Glutamatergic neuron (in vitro differentiated cells): ENCODE measurements around the gene AGAP1. TPM values are rescaled to one million over a fixed set of nuclear protein-coding genes. Genes with fewer than 3 reads are reported as not detected.
A peak's percentile ranks its signal among the peaks of the same experiment; 100 is the strongest.

Source experiments
- DNase-seq: peaks from one replicate; pipeline ENCODE4 v3.0.0; 2022
- H3K27ac Mint-ChIP-seq: one replicate; pipeline ENCODE4 v1.8.0; 2020; ENCODE audit warnings: mild to moderate bottlenecking, mixed read lengths, inconsistent platforms; ENCODE audit not compliant: unreplicated experiment
- H3K27me3 Mint-ChIP-seq: one replicate; pipeline ENCODE4 v1.8.0; 2020; ENCODE audit warnings: mild to moderate bottlenecking, moderate library complexity, mixed read lengths, inconsistent platforms; ENCODE audit not compliant: unreplicated experiment
- H3K36me3 Mint-ChIP-seq: one replicate; pipeline ENCODE4 v1.8.0; 2020; ENCODE audit warnings: mild to moderate bottlenecking, mixed read lengths, inconsistent platforms; ENCODE audit not compliant: unreplicated experiment
- H3K4me1 Mint-ChIP-seq: one replicate; pipeline ENCODE4 v1.8.0; 2020; ENCODE audit warnings: mild to moderate bottlenecking, low read depth, mixed read lengths, inconsistent platforms; ENCODE audit not compliant: unreplicated experiment
- H3K4me3 Mint-ChIP-seq: one replicate; pipeline ENCODE4 v1.8.0; 2020; ENCODE audit warnings: mild to moderate bottlenecking, mixed read lengths, inconsistent platforms; ENCODE audit not compliant: unreplicated experiment
- H3K9me3 Mint-ChIP-seq: one replicate; pipeline ENCODE4 v1.8.0; 2020; ENCODE audit warnings: mild to moderate bottlenecking, moderate library complexity, mixed read lengths, inconsistent platforms; ENCODE audit not compliant: unreplicated experiment
- total RNA-seq: library from RNA; stranded (reverse); fragmentation: NEBNext Ultra II Directional; extraction: Animal tissue kit (Norgen Biotek cat#: 25700); gene quantifications from one replicate; pipeline ENCODE4 v1.2.1, GENCODE V29; 2021; ENCODE audit not compliant: unreplicated experiment
- TF ChIP-seq, protein P1 (sequence below): fragments of 200-600 bp; sonication (generic); IDR thresholded peaks from one replicate; pipeline ENCODE4 v1.5.0; 2021; ENCODE audit not compliant: partially characterized antibody, unreplicated experiment

The AGAP1 gene
- total RNA-seq, 1 donor from 2014 or later: 153 TPM

DNA sequence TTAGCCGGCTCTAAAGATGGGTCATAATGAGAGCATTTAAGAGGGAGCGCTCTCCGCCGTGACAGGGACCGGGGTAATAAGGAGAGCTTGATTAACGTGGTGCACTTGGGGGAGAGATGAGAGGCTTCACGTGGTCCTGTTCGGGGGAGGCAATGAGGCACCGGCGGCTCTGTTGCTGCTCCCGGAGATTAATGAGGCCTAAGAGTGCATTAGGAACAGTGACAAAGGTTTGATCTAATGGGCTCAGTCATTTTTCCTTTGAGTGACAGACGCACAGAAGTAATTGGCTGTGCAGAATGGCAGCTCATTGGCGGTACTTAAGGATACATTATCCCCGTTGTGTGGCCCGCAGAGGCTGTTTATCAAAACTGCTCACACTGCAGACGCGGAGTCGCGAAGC is 423.7 kb downstream of the AGAP1 start:
- peak overlapping the region; percentile 84 for H3K27ac Mint-ChIP-seq
- TF ChIP-seq, protein P1, sequence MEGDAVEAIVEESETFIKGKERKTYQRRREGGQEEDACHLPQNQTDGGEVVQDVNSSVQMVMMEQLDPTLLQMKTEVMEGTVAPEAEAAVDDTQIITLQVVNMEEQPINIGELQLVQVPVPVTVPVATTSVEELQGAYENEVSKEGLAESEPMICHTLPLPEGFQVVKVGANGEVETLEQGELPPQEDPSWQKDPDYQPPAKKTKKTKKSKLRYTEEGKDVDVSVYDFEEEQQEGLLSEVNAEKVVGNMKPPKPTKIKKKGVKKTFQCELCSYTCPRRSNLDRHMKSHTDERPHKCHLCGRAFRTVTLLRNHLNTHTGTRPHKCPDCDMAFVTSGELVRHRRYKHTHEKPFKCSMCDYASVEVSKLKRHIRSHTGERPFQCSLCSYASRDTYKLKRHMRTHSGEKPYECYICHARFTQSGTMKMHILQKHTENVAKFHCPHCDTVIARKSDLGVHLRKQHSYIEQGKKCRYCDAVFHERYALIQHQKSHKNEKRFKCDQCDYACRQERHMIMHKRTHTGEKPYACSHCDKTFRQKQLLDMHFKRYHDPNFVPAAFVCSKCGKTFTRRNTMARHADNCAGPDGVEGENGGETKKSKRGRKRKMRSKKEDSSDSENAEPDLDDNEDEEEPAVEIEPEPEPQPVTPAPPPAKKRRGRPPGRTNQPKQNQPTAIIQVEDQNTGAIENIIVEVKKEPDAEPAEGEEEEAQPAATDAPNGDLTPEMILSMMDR: no peak
- H3K4me3 Mint-ChIP-seq: peak overlapping the region; percentile 60
- peak; percentile 55 for DNase-seq
- peaks cover 16% of the 10 kb centered on the region for H3K4me1 Mint-ChIP-seq
- H3K36me3 Mint-ChIP-seq: peaks cover 27% of the 10 kb centered on the region
- H3K9me3 Mint-ChIP-seq: peaks cover 9% of the 10 kb centered on the region
- H3K27me3 Mint-ChIP-seq: peaks cover 3% of the 10 kb centered on the region

DNA sequence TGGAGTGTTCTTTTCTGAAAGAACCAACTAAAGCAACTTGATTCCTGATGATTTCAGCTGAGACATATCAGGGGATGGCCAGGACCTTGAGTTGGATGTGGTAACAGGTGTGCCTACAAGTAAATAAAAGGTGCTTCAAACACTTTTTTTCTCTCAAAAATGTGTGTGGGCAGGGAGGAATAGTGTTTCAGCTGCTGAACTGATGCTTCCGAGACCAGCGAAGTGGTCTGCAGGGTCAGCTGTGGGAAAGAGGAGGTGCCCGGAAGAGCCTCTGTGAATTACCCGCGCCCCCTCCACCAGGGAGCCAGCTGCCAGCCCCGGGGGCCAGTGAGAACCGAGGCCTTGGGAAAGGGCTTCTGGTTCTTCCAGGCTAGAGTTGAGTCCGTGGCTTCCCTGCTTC is 425.0 kb downstream of the AGAP1 start:
- no peak for DNase-seq
- H3K27ac Mint-ChIP-seq: no peak overlapping the region
- TF ChIP-seq, protein P1: no peak
- H3K4me3 Mint-ChIP-seq: no peak overlapping the region
- H3K4me1 Mint-ChIP-seq: peaks cover 16% of the 10 kb centered on the region
- peaks cover 31% of the 10 kb centered on the region for H3K36me3 Mint-ChIP-seq
- H3K9me3 Mint-ChIP-seq: peaks cover 9% of the 10 kb centered on the region
- H3K27me3 Mint-ChIP-seq: peaks cover 3% of the 10 kb centered on the region

DNA sequence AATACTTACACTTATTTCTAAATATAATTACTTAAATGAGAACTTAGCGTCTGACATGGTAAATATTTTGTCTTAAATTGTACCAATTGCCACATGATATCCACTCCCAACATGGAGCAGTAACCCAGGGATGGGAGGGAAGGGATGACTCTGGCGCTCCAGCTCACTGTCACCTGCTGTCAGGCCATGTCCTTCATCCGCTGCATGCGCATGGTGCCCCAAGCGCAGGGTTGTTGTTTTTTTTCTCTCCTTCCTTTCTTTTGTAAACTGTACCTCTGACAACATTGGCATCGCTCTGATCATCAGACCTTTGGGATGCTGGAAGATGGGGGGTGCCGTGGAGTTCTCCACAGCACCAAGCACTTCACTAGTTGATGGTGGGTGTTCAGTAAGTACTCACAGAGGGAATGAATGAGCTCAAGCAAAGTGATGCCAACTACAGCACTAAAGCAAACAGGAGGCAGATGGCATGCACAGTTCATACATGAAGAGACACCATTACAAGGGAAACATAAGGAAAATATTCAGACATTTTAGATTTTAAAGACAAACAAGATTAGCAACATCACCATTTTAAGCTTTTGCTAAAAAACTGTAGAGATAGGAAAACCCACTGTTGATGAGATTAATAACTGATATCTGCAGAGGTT is 426.5 kb downstream of the AGAP1 start:
- Mint-ChIP-seq H3K4me3 (no peak overlapping the region), H3K9me3 (peaks cover 4% of the 10 kb centered on the region), H3K4me1 (peaks cover 16% of the 10 kb centered on the region), H3K27me3 (peaks cover 3% of the 10 kb centered on the region), H3K36me3 (peaks cover 17% of the 10 kb centered on the region), H3K27ac (no peak overlapping the region)
- no peak for DNase-seq
- TF ChIP-seq, protein P1: no peak

DNA sequence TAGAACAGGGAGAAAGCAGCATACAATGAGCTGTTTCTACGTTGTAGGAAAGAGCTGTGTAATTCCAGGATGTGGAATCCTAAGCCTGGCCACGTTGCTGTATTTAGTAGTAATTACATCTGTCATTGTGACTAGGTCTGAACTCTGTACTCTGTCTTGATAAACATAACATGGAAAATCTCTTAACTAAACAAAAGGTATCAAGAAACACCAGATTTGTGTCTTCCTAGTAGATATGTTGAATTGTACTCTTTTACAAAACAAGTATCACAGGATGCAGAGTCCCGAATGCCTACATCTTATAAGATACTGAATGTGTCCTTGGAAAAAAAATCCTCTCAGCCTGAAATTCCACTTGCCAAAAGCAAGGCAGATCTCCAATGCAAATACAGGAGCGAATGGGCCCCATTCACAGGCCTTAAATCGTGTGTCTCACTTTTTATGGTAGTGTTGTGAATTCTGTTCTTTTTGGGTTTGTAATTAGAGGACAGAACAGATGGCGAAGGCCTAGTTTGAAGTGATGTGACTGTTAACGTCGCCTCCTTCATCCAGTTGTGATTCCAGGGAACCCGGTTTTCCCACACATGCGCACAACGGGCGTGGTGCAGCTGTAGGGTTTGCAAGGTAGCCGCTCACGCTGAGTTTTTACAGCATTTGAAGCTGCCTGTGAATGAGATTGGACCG is 427.8 kb downstream of the AGAP1 start:
- peaks cover 4% of the 10 kb centered on the region for H3K36me3 Mint-ChIP-seq
- H3K4me3 Mint-ChIP-seq: no peak overlapping the region
- H3K27me3 Mint-ChIP-seq: peaks cover 3% of the 10 kb centered on the region
- H3K27ac Mint-ChIP-seq: no peak overlapping the region
- H3K4me1 Mint-ChIP-seq: peaks cover 18% of the 10 kb centered on the region
- DNase-seq: no peak
- TF ChIP-seq, protein P1: no peak
- peaks cover 5% of the 10 kb centered on the region for H3K9me3 Mint-ChIP-seq

DNA sequence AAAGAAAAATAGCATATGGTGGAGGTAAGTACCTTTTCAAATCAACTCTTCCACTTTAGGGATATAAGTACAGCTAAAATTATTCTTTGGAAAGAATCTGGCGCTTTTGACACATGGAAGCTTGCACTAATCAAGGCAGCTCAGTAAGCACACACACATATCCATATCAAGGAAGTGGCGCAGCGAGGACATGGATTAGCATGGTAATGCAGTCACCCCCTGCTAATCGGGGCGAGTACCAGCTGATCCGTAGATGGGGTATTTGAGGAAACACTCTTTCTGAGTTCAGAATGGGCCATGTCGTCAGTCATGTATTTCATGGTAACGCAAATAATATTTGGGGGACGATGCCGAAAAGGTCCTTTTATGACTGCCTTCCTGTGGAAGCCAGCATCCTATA is 429.0 kb downstream of the AGAP1 start:
- Mint-ChIP-seq H3K36me3 (peaks cover 4% of the 10 kb centered on the region), H3K27ac (no peak overlapping the region), H3K9me3 (peaks cover 2% of the 10 kb centered on the region), H3K4me1 (peaks cover 16% of the 10 kb centered on the region), H3K4me3 (no peak overlapping the region), H3K27me3 (peaks cover 3% of the 10 kb centered on the region)
- TF ChIP-seq, protein P1: no peak
- no peak for DNase-seq
